Liver (tissue), 9 donors: ENCODE data around the gene IFI35. TPM values are rescaled to one million over a fixed set of nuclear protein-coding genes. Genes with fewer than 3 reads are reported as not detected.

Experiments used
- DNase-seq: peaks from one replicate; pipeline ENCODE4 v3.0.0-alpha.2; 2017; ENCODE audit warnings: low spot score
- H3K27ac ChIP-seq, 2 donors: one replicate each; pipeline ENCODE4 v1.7.0; 2013; ENCODE audit warnings: inconsistent platforms in 2 of 2, low read length in 2 of 2, control low read depth in 1 of 2, low read depth in 1 of 2, mild to moderate bottlenecking in 1 of 2
- H3K27me3 ChIP-seq, 4 donors: one replicate each; pipeline versions ENCODE4 v1.6.1 to v1.7.0; 2013; ENCODE audit warnings: low read length in 3 of 4, inconsistent platforms in 1 of 4, mild to moderate bottlenecking in 1 of 4, moderate library complexity in 1 of 4; ENCODE audit not compliant: control insufficient read depth in 4 of 4, insufficient read depth in 4 of 4
- H3K36me3 ChIP-seq, 4 donors: one replicate each; pipeline versions ENCODE4 v1.6.1 to v1.7.0; 2013; ENCODE audit warnings: low read length in 3 of 4, mild to moderate bottlenecking in 3 of 4, low read depth in 1 of 4, moderate library complexity in 1 of 4; ENCODE audit not compliant: control insufficient read depth in 4 of 4, insufficient read depth in 3 of 4
- H3K4me1 ChIP-seq, 4 donors: one replicate each; pipeline versions ENCODE4 v1.6.1 to v1.7.0; 2013; ENCODE audit warnings: low read length in 3 of 4, mild to moderate bottlenecking in 3 of 4, moderate library complexity in 1 of 4; ENCODE audit not compliant: control insufficient read depth in 4 of 4, insufficient read depth in 4 of 4
- H3K4me3 ChIP-seq, 3 donors: one replicate each; pipeline versions ENCODE4 v1.6.1 to v1.7.0; 2013; ENCODE audit warnings: low read length in 3 of 3, control low read depth in 1 of 3, low read depth in 1 of 3, mild to moderate bottlenecking in 1 of 3
- H3K9ac ChIP-seq, 2 donors: one replicate each; pipeline ENCODE4 v1.7.0; 2013; ENCODE audit warnings: low read length in 2 of 2, mild to moderate bottlenecking in 2 of 2, moderate library complexity in 2 of 2, control low read depth in 1 of 2, low read depth in 1 of 2
- H3K9me3 ChIP-seq, 4 donors: one replicate each; pipeline versions ENCODE4 v1.6.1 to v1.7.0; 2013; ENCODE audit warnings: low read length in 3 of 4; ENCODE audit not compliant: control insufficient read depth in 4 of 4
- ATF3 ChIP-seq: IDR thresholded peaks from 2 replicates; pipeline ENCODE4 v1.6.1; 2016; ENCODE audit warnings: antibody characterized with exemption
- CTCF ChIP-seq: fragments of 150-350 bp; IDR thresholded peaks from 2 replicates; pipeline ENCODE4 v1.5.1; 2017; ENCODE audit warnings: improper control_type of control experiment, low read depth, low read length; ENCODE audit not compliant: missing input control
- EGR1 ChIP-seq, 2 donors: IDR thresholded peaks; 2 replicates each; pipeline ENCODE4 v1.6.1; 2016 to 2018; ENCODE audit warnings: antibody characterized with exemption in 2 of 2, low read depth in 2 of 2
- FOXA1 ChIP-seq: IDR thresholded peaks from 2 replicates; pipeline ENCODE4 v1.6.1; 2016; ENCODE audit warnings: antibody characterized with exemption
- FOXA2 ChIP-seq: IDR thresholded peaks from 2 replicates; pipeline ENCODE4 v1.6.1; 2016; ENCODE audit warnings: antibody characterized with exemption
- GABPA ChIP-seq, 2 donors: IDR thresholded peaks in 1 of 2; conservative IDR thresholded peaks in 1 of 2; 2 replicates each; pipeline ENCODE4 v1.6.1; 2016; ENCODE audit warnings: antibody characterized with exemption in 2 of 2, mild to moderate bottlenecking in 1 of 2, moderate library complexity in 1 of 2
- HNF4A ChIP-seq, 2 donors: conservative IDR thresholded peaks; 2 replicates each; pipeline ENCODE4 v1.6.1; 2016; ENCODE audit warnings: antibody characterized with exemption in 2 of 2, mild to moderate bottlenecking in 2 of 2
- HNF4G ChIP-seq: IDR thresholded peaks from 2 replicates; pipeline ENCODE4 v1.6.1; 2016; ENCODE audit warnings: antibody characterized with exemption
- JUND ChIP-seq, 2 donors: IDR thresholded peaks; 2 replicates each; pipeline ENCODE4 v1.6.1; 2016; ENCODE audit warnings: antibody characterized with exemption in 2 of 2
- MAX ChIP-seq: IDR thresholded peaks from 2 replicates; pipeline ENCODE4 v1.6.1; 2016; ENCODE audit warnings: antibody characterized with exemption
- NR2F2 ChIP-seq: IDR thresholded peaks from 2 replicates; pipeline ENCODE4 v1.6.1; 2016; ENCODE audit warnings: antibody characterized with exemption
- RAD21 ChIP-seq, 2 donors: IDR thresholded peaks; 2 replicates each; pipeline ENCODE4 v1.6.1; 2016; ENCODE audit warnings: antibody characterized with exemption in 2 of 2, mild to moderate bottlenecking in 2 of 2
- REST ChIP-seq: IDR thresholded peaks from 2 replicates; pipeline ENCODE4 v1.6.1; 2016; ENCODE audit warnings: antibody characterized with exemption, mild to moderate bottlenecking
- RXRA ChIP-seq, 2 donors: IDR thresholded peaks; 2 replicates each; pipeline ENCODE4 v1.6.1; 2017 to 2018; ENCODE audit warnings: antibody characterized with exemption in 2 of 2, mild to moderate bottlenecking in 1 of 2
- SP1 ChIP-seq: IDR thresholded peaks from 2 replicates; pipeline ENCODE4 v1.6.1; 2018; ENCODE audit warnings: antibody characterized with exemption, mild to moderate bottlenecking
- TAF1 ChIP-seq: conservative IDR thresholded peaks from 2 replicates; pipeline ENCODE4 v1.6.1; 2016; ENCODE audit warnings: antibody characterized with exemption, mild to moderate bottlenecking
- YY1 ChIP-seq: IDR thresholded peaks from 2 replicates; pipeline ENCODE4 v1.6.1; 2016; ENCODE audit warnings: antibody characterized with exemption, mild to moderate bottlenecking
- ZBTB33 ChIP-seq: IDR thresholded peaks from 2 replicates; pipeline ENCODE4 v1.6.1; 2016; ENCODE audit warnings: antibody characterized with exemption
- WGBS: extraction: QIAGEN DNeasy Blood & Tissue Kit; methylation state at CpG from one replicate; pipeline ENCODE4 v1.1.7; 2013; 5-methylcytosine and 5-hydroxymethylcytosine counted together
- polyA plus RNA-seq, 2 donors: library from polyadenylated mRNA; stranded (reverse) in 1 of 2; unstranded in 1 of 2; fragments of 200-250 nt in 1 of 2; fragments of >200 nt in 1 of 2; fragmentation: Nextera tagmentation in 1 of 2; extraction: Ambion mirVana in 1 of 2; gene quantifications; one replicate each; pipeline versions ENCODE4 v1.2.1 to v1.2.3, GENCODE V29; 2013 to 2015
- total RNA-seq, 2 donors: library from RNA; depleted of rRNA; stranded (reverse); fragments of >200 nt; gene quantifications; one replicate each; pipeline ENCODE4 v1.2.3, GENCODE V29; 2014
- donor health status: healthy.
- donor health status: healthy.
- donor health status: healthy.
- donor health status: healthy.
- donor health status: healthy.

The IFI35 gene
- total and polyA plus RNA-seq, 4 donors = 11.9 to 34.6 (median 22.0) TPM

- WGBS = 92% methylated on average over 17 of the region's 17 CpGs
- Histone ChIP-seq H3K9ac (no peak overlapping the region), H3K4me1 (peaks cover 4 to 26% (median 12%) of the 10 kb centered on the region in 4 donors), H3K27me3 (no peaks in the 10 kb centered on the region), H3K9me3 (no peaks in the 10 kb centered on the region), H3K4me3 (no peak overlapping the region), H3K36me3 (no peaks in the 10 kb centered on the region), H3K27ac (no peak overlapping the region)
- no peak for DNase-seq
- TF ChIP-seq MAX = no peak
- no peak for TF ChIP-seq TAF1
- TF ChIP-seq FOXA2 = no peak
- TF ChIP-seq ZBTB33 = no peak
- no peak for TF ChIP-seq RAD21 (IDR thresholded peaks at IDR 0.05)
- no peak for TF ChIP-seq ATF3
- TF ChIP-seq EGR1 (IDR thresholded peaks at IDR 0.05; ENCODE audit: low read depth in 2 of 2) = no peak
- no peak for TF ChIP-seq HNF4A (conservative IDR thresholded peaks at IDR 0.05)
- TF ChIP-seq NR2F2 = no peak
- TF ChIP-seq JUND (IDR thresholded peaks at IDR 0.05) = no peak
- TF ChIP-seq RXRA (IDR thresholded peaks at IDR 0.05) = no peak
- TF ChIP-seq YY1 = no peak
- TF ChIP-seq REST = no peak
- TF ChIP-seq FOXA1 = no peak
- no peak for TF ChIP-seq GABPA (IDR thresholded peaks at IDR 0.05 in 1 of 2, conservative IDR thresholded peaks at IDR 0.05 in 1 of 2)
Observed at GRCh38 chr17:43028221-43028861, 21.8 kb downstream of the IFI35 start.

- Histone ChIP-seq H3K36me3 (no peaks in the 10 kb centered on the region), H3K4me3 (no peak overlapping the region), H3K27me3 (no peaks in the 10 kb centered on the region), H3K9ac (no peak overlapping the region), H3K9me3 (no peaks in the 10 kb centered on the region), H3K27ac (no peak overlapping the region), H3K4me1 (peaks cover 4 to 16% (median 8%) of the 10 kb centered on the region in 4 donors)
- TF ChIP-seq YY1 (no peak), ATF3 (no peak), REST (no peak), SP1 (no peak), RAD21 (IDR thresholded peaks at IDR 0.05) (no peak), CTCF (no peak), GABPA (IDR thresholded peaks at IDR 0.05 in 1 of 2, conservative IDR thresholded peaks at IDR 0.05 in 1 of 2) (no peak), HNF4G (no peak), FOXA2 (no peak), EGR1 (IDR thresholded peaks at IDR 0.05; ENCODE audit: low read depth in 2 of 2) (no peak), FOXA1 (no peak), NR2F2 (no peak), RXRA (IDR thresholded peaks at IDR 0.05) (no peak), TAF1 (no peak), JUND (IDR thresholded peaks at IDR 0.05) (no peak), HNF4A (conservative IDR thresholded peaks at IDR 0.05) (no peak)
- WGBS = 65% methylated on average over 6 of the region's 6 CpGs
- no peak for DNase-seq
Observed at GRCh38 chr17:43030137-43030767, 23.7 kb downstream of the IFI35 start.
